ENCODE data around the gene RALGAPA2. TPM values are rescaled to one million over a fixed set of nuclear protein-coding genes. Genes with fewer than 3 reads are reported as not detected.

The RALGAPA2 gene
- polyA plus RNA-seq, 1 experiment = 2.2 TPM

DNA sequence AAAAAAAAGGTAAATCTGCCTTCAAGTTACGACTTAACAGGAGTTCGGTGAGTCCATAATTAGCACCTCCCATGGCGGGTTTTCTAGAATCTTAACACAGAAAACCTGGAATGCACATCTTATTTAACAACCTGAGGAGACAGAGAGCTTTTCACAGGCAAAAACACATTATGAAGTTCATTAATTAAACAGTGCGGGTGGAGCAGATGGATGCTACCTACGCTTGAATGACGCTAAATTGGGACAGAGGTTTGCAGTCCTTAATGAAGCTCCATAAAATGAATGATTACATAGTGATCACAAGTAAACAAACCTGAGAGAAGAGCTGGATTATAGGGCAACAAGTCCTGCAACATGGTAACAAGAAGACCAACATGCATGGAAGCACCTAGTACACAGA, 263.6 kb downstream of the RALGAPA2 start:
- TF ChIP-seq, protein P1, sequence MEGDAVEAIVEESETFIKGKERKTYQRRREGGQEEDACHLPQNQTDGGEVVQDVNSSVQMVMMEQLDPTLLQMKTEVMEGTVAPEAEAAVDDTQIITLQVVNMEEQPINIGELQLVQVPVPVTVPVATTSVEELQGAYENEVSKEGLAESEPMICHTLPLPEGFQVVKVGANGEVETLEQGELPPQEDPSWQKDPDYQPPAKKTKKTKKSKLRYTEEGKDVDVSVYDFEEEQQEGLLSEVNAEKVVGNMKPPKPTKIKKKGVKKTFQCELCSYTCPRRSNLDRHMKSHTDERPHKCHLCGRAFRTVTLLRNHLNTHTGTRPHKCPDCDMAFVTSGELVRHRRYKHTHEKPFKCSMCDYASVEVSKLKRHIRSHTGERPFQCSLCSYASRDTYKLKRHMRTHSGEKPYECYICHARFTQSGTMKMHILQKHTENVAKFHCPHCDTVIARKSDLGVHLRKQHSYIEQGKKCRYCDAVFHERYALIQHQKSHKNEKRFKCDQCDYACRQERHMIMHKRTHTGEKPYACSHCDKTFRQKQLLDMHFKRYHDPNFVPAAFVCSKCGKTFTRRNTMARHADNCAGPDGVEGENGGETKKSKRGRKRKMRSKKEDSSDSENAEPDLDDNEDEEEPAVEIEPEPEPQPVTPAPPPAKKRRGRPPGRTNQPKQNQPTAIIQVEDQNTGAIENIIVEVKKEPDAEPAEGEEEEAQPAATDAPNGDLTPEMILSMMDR (IDR thresholded peaks at IDR 0.05; ENCODE audit: low read depth, low read length) = no peak
- POLR2A ChIA-PET = interaction anchor here (0.5 kb wide), 1 partner anchor 1909 kb away, joined by 3 read pairs; no protein-coding TSS in a partner anchor
- Histone ChIP-seq H3K27me3 (ENCODE audit: control insufficient read depth, insufficient read depth, low read length) (no peaks in the 10 kb centered on the region), H3K9me3 (ENCODE audit: control insufficient read depth, insufficient read depth, low read length) (no peaks in the 10 kb centered on the region), H3K4me3 (ENCODE audit: low read depth, low read length) (no peak overlapping the region), H3K27ac (ENCODE audit: low read depth, low read length) (no peak overlapping the region)
- CTCF ChIA-PET = interaction anchor here (0.5 kb wide), 1 partner anchor 36 kb away, joined by 3 read pairs; no protein-coding TSS in a partner anchor
- DNase-seq (ENCODE audit: low read depth, low spot score) = no peak

DNA sequence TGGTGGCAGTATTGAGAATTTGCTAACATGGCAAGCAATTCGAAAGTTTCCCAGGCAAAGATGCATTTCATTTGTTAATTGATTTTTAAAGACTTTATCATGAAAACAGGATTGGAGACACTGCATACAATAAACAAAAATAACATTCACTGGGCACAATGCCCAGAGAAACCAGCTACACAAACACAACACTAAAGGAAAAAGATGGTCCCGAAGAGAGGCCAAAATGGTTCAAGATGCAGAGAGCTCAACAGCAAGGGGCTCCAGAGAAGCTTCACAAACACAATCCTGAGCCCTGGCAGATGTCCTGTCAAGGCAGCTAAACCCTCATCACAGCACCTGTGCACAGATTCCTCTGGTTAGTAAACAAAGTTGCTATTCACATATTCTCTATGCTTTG, 265.2 kb downstream of the RALGAPA2 start:
- Histone ChIP-seq H3K27me3 (ENCODE audit: control insufficient read depth, insufficient read depth, low read length) (no peaks in the 10 kb centered on the region), H3K9me3 (ENCODE audit: control insufficient read depth, insufficient read depth, low read length) (no peaks in the 10 kb centered on the region), H3K27ac (ENCODE audit: low read depth, low read length) (no peak overlapping the region), H3K4me3 (ENCODE audit: low read depth, low read length) (no peak overlapping the region)
- DNase-seq (ENCODE audit: low read depth, low spot score) = no peak
- POLR2A ChIA-PET = no interaction called here
- CTCF ChIA-PET = interaction anchor here (0.9 kb wide), 1 partner anchor 147 kb away, joined by 6 read pairs; no protein-coding TSS in a partner anchor
- TF ChIP-seq, protein P1 (IDR thresholded peaks at IDR 0.05; ENCODE audit: low read depth, low read length) = no peak

DNA sequence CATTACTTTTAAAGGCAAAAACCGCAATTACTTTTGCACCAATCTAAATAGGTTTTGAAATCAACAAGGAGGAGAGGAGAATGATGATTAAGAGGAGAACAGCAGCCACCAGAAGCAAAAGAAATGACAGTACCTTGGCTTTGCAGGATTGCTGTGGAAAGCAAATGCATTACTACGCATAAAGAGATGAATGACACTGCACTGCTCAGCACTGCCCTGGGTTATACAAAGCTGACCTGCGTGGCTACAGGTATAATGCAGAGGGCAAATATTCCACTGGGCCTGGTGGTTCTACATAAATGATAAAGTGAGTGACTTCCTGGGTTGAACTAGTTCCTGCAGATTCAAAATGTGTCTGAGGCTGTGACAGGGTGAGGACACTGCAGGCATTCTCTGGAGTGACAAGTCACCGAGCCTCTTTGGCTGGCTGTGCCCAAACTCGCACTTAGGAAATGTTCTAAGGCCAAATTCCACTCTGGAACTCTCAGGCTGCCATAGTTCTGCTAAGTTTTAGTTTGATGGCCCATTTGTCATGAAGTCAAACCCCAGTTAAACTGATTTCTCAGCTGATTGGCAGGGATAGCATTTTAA, 265.9 kb downstream of the RALGAPA2 start:
- TF ChIP-seq, protein P1 (IDR thresholded peaks at IDR 0.05; ENCODE audit: low read depth, low read length) = no peak
- ChIA-PET POLR2A (no interaction called here), CTCF (no interaction called here)
- H3K9me3 ChIP-seq (ENCODE audit: control insufficient read depth, insufficient read depth, low read length) = no peaks in the 10 kb centered on the region
- H3K4me3 ChIP-seq (ENCODE audit: low read depth, low read length) = no peak overlapping the region
- H3K27me3 ChIP-seq (ENCODE audit: control insufficient read depth, insufficient read depth, low read length) = no peaks in the 10 kb centered on the region
- no peak for DNase-seq (ENCODE audit: low read depth, low spot score)
- H3K27ac ChIP-seq (ENCODE audit: low read depth, low read length) = no peak overlapping the region

DNA sequence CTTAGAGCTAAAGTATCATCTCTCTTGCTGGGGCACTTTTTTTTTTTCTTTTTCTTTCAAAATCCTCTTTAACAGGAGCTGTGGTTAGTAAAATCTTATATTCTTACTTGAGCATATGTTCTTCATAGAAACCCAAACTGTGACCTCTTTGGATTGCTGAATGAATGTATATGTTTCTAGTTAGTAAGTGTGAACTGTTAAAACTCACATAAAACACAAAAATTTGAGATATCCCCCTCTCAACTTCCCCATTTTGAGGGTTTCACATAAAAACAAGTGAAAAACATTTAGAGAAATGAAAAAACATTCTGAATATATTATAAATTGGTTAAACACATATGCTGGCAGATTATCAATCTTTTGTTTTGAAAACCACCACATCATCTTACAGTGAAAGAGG, 266.4 kb downstream of the RALGAPA2 start:
- Histone ChIP-seq H3K4me3 (ENCODE audit: low read depth, low read length) (no peak overlapping the region), H3K9me3 (ENCODE audit: control insufficient read depth, insufficient read depth, low read length) (no peaks in the 10 kb centered on the region), H3K27me3 (ENCODE audit: control insufficient read depth, insufficient read depth, low read length) (no peaks in the 10 kb centered on the region), H3K27ac (ENCODE audit: low read depth, low read length) (no peak overlapping the region)
- CTCF ChIA-PET = no interaction called here
- POLR2A ChIA-PET = no interaction called here
- DNase-seq (ENCODE audit: low read depth, low spot score) = no peak
- TF ChIP-seq, protein P1 (IDR thresholded peaks at IDR 0.05; ENCODE audit: low read depth, low read length) = no peak

DNA sequence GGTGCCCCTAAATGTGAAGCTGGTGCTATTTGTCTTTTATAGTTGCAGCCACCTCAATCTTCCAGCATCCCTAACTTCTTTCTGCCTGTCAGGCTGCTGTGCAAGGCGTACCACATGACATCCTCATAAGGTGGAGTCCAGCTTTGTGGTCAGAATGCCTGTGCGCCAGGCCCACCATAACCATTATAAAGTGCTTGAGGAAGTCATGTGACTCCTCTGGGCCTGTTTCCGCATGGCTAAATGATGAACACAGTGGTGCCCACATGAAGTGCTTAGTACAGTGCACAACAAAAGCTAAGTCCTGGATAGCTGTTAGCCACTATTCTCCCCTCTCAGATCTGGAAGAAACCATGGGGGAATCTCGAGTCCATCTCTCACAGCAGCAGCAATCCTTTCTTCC, 268.9 kb downstream of the RALGAPA2 start:
- ChIA-PET POLR2A (interaction anchor here (0.6 kb wide), 1 partner anchor 422 kb away, joined by 3 read pairs; no protein-coding TSS in a partner anchor), CTCF (no interaction called here)
- Histone ChIP-seq H3K4me3 (ENCODE audit: low read depth, low read length) (no peak overlapping the region), H3K27me3 (ENCODE audit: control insufficient read depth, insufficient read depth, low read length) (no peaks in the 10 kb centered on the region), H3K9me3 (ENCODE audit: control insufficient read depth, insufficient read depth, low read length) (no peaks in the 10 kb centered on the region), H3K27ac (ENCODE audit: low read depth, low read length) (no peak overlapping the region)
- DNase-seq (ENCODE audit: low read depth, low spot score) = no peak
- TF ChIP-seq, protein P1 (IDR thresholded peaks at IDR 0.05; ENCODE audit: low read depth, low read length) = no peak
